K562 (cell line): ENCODE data around the gene GLIS1. TPM values are rescaled to one million over a fixed set of nuclear protein-coding genes. Genes with fewer than 3 reads are reported as not detected.

Experiments
- ATAC-seq: fragments of 200-7000 bp; cut with Tn5 transposase; 3 replicates; pipeline ENCODE4 v1.9.1; 2020; ENCODE audit warnings: moderate library complexity
- BruUV-seq: library from RNA; stranded (reverse); fragments of 400-500 nt; replicated peaks from 2 replicates; lab custom pipeline; 2021; lab: Mats Ljungman, UMichigan
- CTCF ChIA-PET: fragments of 300-600 bp; formaldehyde crosslinking; extraction: SDS; loops from one replicate; lab custom pipeline; 2021; ENCODE audit warnings: low intra/inter-chr PET ratio; lab: Yijun Ruan, JAX
- POLR2A ChIA-PET: fragments of 300-600, 350-650 bp; sonication (Branson Sonifier 250); formaldehyde crosslinking; extraction: SDS; loops from one replicate; lab custom pipeline; 2021; ENCODE audit warnings: antibody characterized with exemption, inconsistent platforms; lab: Yijun Ruan, JAX
- DNase-seq, 4 experiments: peaks; one replicate each; pipeline versions ENCODE4 v3.0.0 to v3.0.0-alpha.2; 2011 to 2018; ENCODE audit warnings: low spot score in 3 of 4, mixed read lengths in 3 of 4; ENCODE audit errors: extremely low read depth in 1 of 4
- FAIRE-seq: peaks from 2 replicates; lab custom pipeline; 2011; peaks lifted over from hg19 to GRCh38; lab: Jason Lieb, UNC
- H2AFZ ChIP-seq: 2 replicates; pipeline ENCODE4 v1.6.0; 2011; ENCODE audit warnings: low read depth, low read length, control low read depth, inconsistent platforms
- H3K27ac ChIP-seq: fragments of 200-600 bp; 3 replicates; pipeline ENCODE4 v1.8.0; 2011; ENCODE audit warnings: low read depth, mild to moderate bottlenecking, control low read depth, inconsistent platforms, low read length, moderate library complexity, mixed read lengths; ENCODE audit errors: extremely low read depth
- H3K27me3 ChIP-seq, 2 experiments: fragments of 300-600 bp in 1 of 2; 2 replicates in 1 of 2; 3 replicates in 1 of 2; pipeline versions ENCODE4 v1.6.0 to v1.8.0; 2011; ENCODE audit warnings: inconsistent platforms in 2 of 2, low read length in 2 of 2, mild to moderate bottlenecking in 1 of 2, mixed read lengths in 1 of 2, moderate library complexity in 1 of 2; ENCODE audit not compliant: control insufficient read depth in 2 of 2, insufficient read depth in 2 of 2
- H3K36me3 ChIP-seq: fragments of 300-600 bp; 3 replicates; pipeline ENCODE4 v1.8.0; 2011; ENCODE audit warnings: mild to moderate bottlenecking, low read length, inconsistent platforms; ENCODE audit not compliant: control insufficient read depth, insufficient read depth
- H3K4me1 ChIP-seq, 2 experiments: fragments of 200-600 bp in 1 of 2; replicated peaks in 1 of 2; 2 replicates in 1 of 2; 3 replicates in 1 of 2; pipeline versions ENCODE4 v1.5.1 to v1.8.0; 2011; ENCODE audit warnings: inconsistent platforms in 2 of 2, low read length in 2 of 2, mild to moderate bottlenecking in 1 of 2, mixed read lengths in 1 of 2, moderate library complexity in 1 of 2; ENCODE audit not compliant: control insufficient read depth in 2 of 2, insufficient read depth in 2 of 2
- H3K4me2 ChIP-seq: 2 replicates; pipeline ENCODE4 v1.6.1; 2011; ENCODE audit warnings: low read length, control low read depth, inconsistent platforms, mixed read lengths; ENCODE audit not compliant: insufficient read depth
- H3K4me3 ChIP-seq: fragments of 200-600 bp; sonication (generic), shearing (Covaris generic); 2 replicates; pipeline ENCODE4 v1.5.1; 2016; ENCODE audit warnings: control low read depth, inconsistent platforms
- H3K79me2 ChIP-seq: fragments of 200-600 bp; 3 replicates; pipeline ENCODE4 v1.8.0; 2011; ENCODE audit warnings: low read length, inconsistent platforms; ENCODE audit not compliant: control insufficient read depth, insufficient read depth
- H3K9ac ChIP-seq, 2 experiments: 2 replicates each; pipeline versions ENCODE4 v1.6.0 to v1.6.1; 2011; ENCODE audit warnings: low read depth in 2 of 2, low read length in 2 of 2, control low read depth in 1 of 2, inconsistent platforms in 1 of 2, mild to moderate bottlenecking in 1 of 2, mixed read lengths in 1 of 2; ENCODE audit not compliant: insufficient read depth in 1 of 2
- H3K9me1 ChIP-seq: one replicate; pipeline ENCODE4 v1.6.0; 2011; ENCODE audit warnings: inconsistent platforms, mild to moderate bottlenecking, low read length, moderate library complexity; ENCODE audit not compliant: control insufficient read depth, insufficient read depth
- H3K9me3 ChIP-seq: replicated peaks from 2 replicates; pipeline ENCODE4 v1.5.1; 2011; ENCODE audit warnings: low read depth, low read length, inconsistent platforms; ENCODE audit not compliant: control insufficient read depth, insufficient read depth
- H4K20me1 ChIP-seq: replicated peaks from 2 replicates; pipeline ENCODE4 v1.6.1; 2011; ENCODE audit warnings: low read length, inconsistent platforms, mixed read lengths; ENCODE audit not compliant: control insufficient read depth, insufficient read depth
- MEF2D ChIP-seq: conservative IDR thresholded peaks from 2 replicates; pipeline ENCODE4 v1.6.1; 2016; ENCODE audit warnings: low read depth, missing genetic modification characterization, missing compliant biosample characterization
- NFYB ChIP-seq: IDR thresholded peaks from 2 replicates; pipeline ENCODE4 v1.6.1; 2011; ENCODE audit warnings: mild to moderate bottlenecking, moderate library complexity; ENCODE audit not compliant: insufficient read length; ENCODE audit errors: extremely low read depth
- PHTF2 ChIP-seq: fragments of 250-450 bp; sonication (Bioruptor Pico); IDR thresholded peaks from 2 replicates; pipeline ENCODE4 v1.5.0; 2021; ENCODE audit warnings: mild to moderate bottlenecking
- RFX5 ChIP-seq: IDR thresholded peaks from 2 replicates; pipeline ENCODE4 v1.6.1; 2011; ENCODE audit warnings: low read depth, mild to moderate bottlenecking, improper control_type of control experiment, low read length
- TGIF2 ChIP-seq: sonication (generic); formaldehyde crosslinking; IDR thresholded peaks from 2 replicates; pipeline ENCODE4 v1.8.1; 2022; ENCODE audit warnings: mild to moderate bottlenecking, missing genetic modification reagents, moderate library complexity
- ZNF561 ChIP-seq: fragments of 450-650 bp; formaldehyde crosslinking; conservative IDR thresholded peaks from 2 replicates; pipeline ENCODE4 v1.4.0; 2020; ENCODE audit warnings: mild to moderate bottlenecking, moderate library complexity
- WGBS: fragments of 100-300 bp; shearing (Covaris generic); methylation state at CpG from one replicate; pipeline ENCODE4 v1.1.6; 2016; ENCODE audit warnings: low coverage, mixed read lengths; ENCODE audit not compliant: insufficient coverage; ENCODE audit errors: missing lambda C conversion rate; 5-methylcytosine and 5-hydroxymethylcytosine counted together
- in situ Hi-C: fragments of 300-500 bp; cut with MboI; formaldehyde crosslinking; loops from 4 replicates; pipeline ENCODE4 v1.15.0; 2018; ENCODE audit warnings: inconsistent platforms, mixed read lengths
- intact Hi-C: fragments of 100-400 bp; cut with micrococcal nuclease; formaldehyde crosslinking; loops from 2 replicates; pipeline ENCODE4 v1.14.2; 2022
- polyA plus RNA-seq, 8 experiments: library from polyadenylated mRNA; depleted of rRNA in 4 of 8; stranded (reverse) in 5 of 8; unstranded in 3 of 8; fragments of >200 nt; fragmentation: Nextera tagmentation in 2 of 8; fragmentation: Illumina TruSeq in 1 of 8; extraction: Ambion mirVana in 2 of 8; extraction: Trizol in 1 of 8; gene quantifications; 2 replicates each; pipeline versions ENCODE4 v1.2.1 to v1.2.3, GENCODE V29; 2011 to 2014; ENCODE audit warnings: inconsistent platforms in 1 of 8, missing spikeins in 1 of 8
- total RNA-seq, 7 experiments: library from RNA; depleted of rRNA in 6 of 7; stranded (reverse); fragments of >200 nt in 6 of 7; fragmentation: Illumina TruSeq in 2 of 7; extraction: Trizol in 2 of 7; gene quantifications; 2 replicates each; pipeline versions ENCODE4 v1.2.1 to v1.2.3, GENCODE V29; 2011 to 2021; ENCODE audit warnings: low replicate concordance in 1 of 7
- TF ChIP-seq, protein P1 (sequence below): sonication (generic); formaldehyde crosslinking; IDR thresholded peaks from 2 replicates; pipeline ENCODE4 v1.8.1; 2023; ENCODE audit warnings: mild to moderate bottlenecking, missing genetic modification reagents, moderate library complexity
- TF ChIP-seq, protein P2 (sequence below): sonication (generic); formaldehyde crosslinking; IDR thresholded peaks from 2 replicates; pipeline ENCODE4 v1.8.0; 2023; ENCODE audit warnings: missing genetic modification reagents, mild to moderate bottlenecking, borderline replicate concordance
- TF ChIP-seq, protein P3 (sequence below), 3 experiments: fragments of 200-800 bp in 1 of 3; fragments of 250-450 bp in 1 of 3; fragments of 450-650 bp in 1 of 3; sonication (Bioruptor Pico) in 1 of 3; sonication (Bioruptor generic) in 1 of 3; formaldehyde crosslinking in 1 of 3; IDR thresholded peaks; 2 replicates each; pipeline versions ENCODE4 v1.6.1 to v1.8.0; 2016 to 2022; ENCODE audit warnings: mild to moderate bottlenecking in 2 of 3, missing genetic modification characterization in 2 of 3, missing compliant biosample characterization in 1 of 3, moderate library complexity in 1 of 3

The GLIS1 gene
- total and polyA plus RNA-seq, 9 of the 15 experiments (the other 6 are each of a cell fraction or from before 2014, with no cell fraction given), result not detected

DNA sequence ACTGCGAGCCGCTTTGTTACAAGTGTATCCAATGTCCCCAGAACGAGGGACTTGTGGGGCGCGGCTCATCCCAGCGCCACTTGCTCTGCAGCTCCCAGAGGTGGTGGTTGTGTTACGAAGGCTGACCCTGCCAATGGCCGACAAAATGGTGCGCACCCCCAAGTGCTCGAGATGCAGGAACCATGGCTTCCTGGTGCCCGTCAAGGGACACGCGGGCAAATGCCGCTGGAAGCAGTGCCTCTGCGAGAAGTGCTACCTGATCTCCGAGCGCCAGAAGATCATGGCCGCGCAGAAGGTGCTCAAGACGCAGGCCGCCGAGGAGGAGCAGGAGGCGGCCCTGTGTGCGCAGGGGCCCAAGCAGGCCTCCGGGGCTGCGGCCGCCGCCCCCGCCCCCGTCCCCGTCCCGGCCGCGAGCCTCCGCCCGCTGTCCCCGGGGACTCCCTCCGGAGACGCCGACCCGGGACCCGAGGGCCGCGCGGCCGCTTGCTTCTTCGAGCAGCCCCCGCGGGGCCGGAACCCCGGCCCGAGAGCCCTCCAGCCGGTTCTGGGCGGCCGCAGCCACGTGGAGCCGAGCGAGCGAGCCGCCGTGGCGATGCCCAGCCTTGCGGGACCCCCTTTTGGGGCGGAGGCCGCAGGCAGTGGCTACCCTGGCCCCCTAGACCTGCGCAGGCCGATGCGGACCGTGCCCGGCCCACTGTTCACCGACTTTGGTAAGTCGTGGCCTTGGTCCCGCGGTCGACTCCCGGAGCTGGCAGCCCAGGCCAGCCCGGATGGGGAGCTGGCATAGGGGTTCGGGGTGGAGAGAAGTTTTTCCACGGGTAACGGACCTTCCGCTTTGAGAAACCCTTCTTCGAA, 279.4 kb downstream of the GLIS1 start, which contains the start of gene DMRTB1:
Gene DMRTB1, plus strand, starts transcription at position 79 of the 855 bp plus-strand sequence. Its CDS starts 55 bp downstream, at position 134.
- DNase-seq, result no peak
- peaks cover 0 to 20% of the 10 kb centered on the region in 2 experiments; a peak in 3 of 5 replicates for H3K4me1 ChIP-seq
- no peaks in the 10 kb centered on the region for H3K79me2 ChIP-seq
- ChIA-PET POLR2A (interaction anchor here (0.8 kb wide), 1 partner anchor 29 kb away, joined by 4 read pairs; no protein-coding TSS in a partner anchor), CTCF (interaction anchor here (0.6 kb wide), 1 partner anchor 21 kb away, joined by 3 read pairs; no protein-coding TSS in a partner anchor)
- H2AFZ ChIP-seq, result peak within 1 kb of the TSS; percentile 92
- 81% methylated on average over 50 of the region's 82 CpGs for WGBS
- in situ Hi-C loops, result no loop called here
- H3K27ac ChIP-seq, result peak within 1 kb of the TSS; percentile 55; the same call in 1 of the 3 replicates
- H3K36me3 ChIP-seq, result no peaks in the 10 kb centered on the region
- no peaks in the 10 kb centered on the region for H3K9me1 ChIP-seq
- H3K27me3 ChIP-seq, result peaks cover 20 to 45% of the 10 kb centered on the region in 2 experiments; a peak in 4 of 5 replicates
- no TSS peak for BruUV-seq
- H3K4me3 ChIP-seq, result no peak within 1 kb of the TSS
- intact Hi-C loops, result no loop called here
- FAIRE-seq, result no peak
- peak within 1 kb of the TSS; percentile 26 for H3K4me2 ChIP-seq
- 0 out of 2 replicates have a peak, but pooled peaks cover 2% of the 10 kb centered on the region for H3K9me3 ChIP-seq
- no peak for ATAC-seq
- H3K9ac ChIP-seq, result no peak within 1 kb of the TSS
- H4K20me1 ChIP-seq, result no peaks in the 10 kb centered on the region
- TF ChIP-seq MEF2D (tag), result no peak
- TF ChIP-seq ZNF561 (CRISPR knock-in tag), result no peak
- TF ChIP-seq, protein P1, sequence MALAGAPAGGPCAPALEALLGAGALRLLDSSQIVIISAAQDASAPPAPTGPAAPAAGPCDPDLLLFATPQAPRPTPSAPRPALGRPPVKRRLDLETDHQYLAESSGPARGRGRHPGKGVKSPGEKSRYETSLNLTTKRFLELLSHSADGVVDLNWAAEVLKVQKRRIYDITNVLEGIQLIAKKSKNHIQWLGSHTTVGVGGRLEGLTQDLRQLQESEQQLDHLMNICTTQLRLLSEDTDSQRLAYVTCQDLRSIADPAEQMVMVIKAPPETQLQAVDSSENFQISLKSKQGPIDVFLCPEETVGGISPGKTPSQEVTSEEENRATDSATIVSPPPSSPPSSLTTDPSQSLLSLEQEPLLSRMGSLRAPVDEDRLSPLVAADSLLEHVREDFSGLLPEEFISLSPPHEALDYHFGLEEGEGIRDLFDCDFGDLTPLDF (CRISPR knock-in tag), result no peak
- no peak for TF ChIP-seq RFX5
- no peak for TF ChIP-seq PHTF2 (CRISPR knock-in tag)
- TF ChIP-seq TGIF2 (CRISPR knock-in tag), result no peak
- TF ChIP-seq, protein P2, sequence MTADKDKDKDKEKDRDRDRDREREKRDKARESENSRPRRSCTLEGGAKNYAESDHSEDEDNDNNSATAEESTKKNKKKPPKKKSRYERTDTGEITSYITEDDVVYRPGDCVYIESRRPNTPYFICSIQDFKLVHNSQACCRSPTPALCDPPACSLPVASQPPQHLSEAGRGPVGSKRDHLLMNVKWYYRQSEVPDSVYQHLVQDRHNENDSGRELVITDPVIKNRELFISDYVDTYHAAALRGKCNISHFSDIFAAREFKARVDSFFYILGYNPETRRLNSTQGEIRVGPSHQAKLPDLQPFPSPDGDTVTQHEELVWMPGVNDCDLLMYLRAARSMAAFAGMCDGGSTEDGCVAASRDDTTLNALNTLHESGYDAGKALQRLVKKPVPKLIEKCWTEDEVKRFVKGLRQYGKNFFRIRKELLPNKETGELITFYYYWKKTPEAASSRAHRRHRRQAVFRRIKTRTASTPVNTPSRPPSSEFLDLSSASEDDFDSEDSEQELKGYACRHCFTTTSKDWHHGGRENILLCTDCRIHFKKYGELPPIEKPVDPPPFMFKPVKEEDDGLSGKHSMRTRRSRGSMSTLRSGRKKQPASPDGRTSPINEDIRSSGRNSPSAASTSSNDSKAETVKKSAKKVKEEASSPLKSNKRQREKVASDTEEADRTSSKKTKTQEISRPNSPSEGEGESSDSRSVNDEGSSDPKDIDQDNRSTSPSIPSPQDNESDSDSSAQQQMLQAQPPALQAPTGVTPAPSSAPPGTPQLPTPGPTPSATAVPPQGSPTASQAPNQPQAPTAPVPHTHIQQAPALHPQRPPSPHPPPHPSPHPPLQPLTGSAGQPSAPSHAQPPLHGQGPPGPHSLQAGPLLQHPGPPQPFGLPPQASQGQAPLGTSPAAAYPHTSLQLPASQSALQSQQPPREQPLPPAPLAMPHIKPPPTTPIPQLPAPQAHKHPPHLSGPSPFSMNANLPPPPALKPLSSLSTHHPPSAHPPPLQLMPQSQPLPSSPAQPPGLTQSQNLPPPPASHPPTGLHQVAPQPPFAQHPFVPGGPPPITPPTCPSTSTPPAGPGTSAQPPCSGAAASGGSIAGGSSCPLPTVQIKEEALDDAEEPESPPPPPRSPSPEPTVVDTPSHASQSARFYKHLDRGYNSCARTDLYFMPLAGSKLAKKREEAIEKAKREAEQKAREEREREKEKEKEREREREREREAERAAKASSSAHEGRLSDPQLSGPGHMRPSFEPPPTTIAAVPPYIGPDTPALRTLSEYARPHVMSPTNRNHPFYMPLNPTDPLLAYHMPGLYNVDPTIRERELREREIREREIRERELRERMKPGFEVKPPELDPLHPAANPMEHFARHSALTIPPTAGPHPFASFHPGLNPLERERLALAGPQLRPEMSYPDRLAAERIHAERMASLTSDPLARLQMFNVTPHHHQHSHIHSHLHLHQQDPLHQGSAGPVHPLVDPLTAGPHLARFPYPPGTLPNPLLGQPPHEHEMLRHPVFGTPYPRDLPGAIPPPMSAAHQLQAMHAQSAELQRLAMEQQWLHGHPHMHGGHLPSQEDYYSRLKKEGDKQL (CRISPR knock-in tag), result no peak
- no peak for TF ChIP-seq NFYB
- TF ChIP-seq, protein P3, sequence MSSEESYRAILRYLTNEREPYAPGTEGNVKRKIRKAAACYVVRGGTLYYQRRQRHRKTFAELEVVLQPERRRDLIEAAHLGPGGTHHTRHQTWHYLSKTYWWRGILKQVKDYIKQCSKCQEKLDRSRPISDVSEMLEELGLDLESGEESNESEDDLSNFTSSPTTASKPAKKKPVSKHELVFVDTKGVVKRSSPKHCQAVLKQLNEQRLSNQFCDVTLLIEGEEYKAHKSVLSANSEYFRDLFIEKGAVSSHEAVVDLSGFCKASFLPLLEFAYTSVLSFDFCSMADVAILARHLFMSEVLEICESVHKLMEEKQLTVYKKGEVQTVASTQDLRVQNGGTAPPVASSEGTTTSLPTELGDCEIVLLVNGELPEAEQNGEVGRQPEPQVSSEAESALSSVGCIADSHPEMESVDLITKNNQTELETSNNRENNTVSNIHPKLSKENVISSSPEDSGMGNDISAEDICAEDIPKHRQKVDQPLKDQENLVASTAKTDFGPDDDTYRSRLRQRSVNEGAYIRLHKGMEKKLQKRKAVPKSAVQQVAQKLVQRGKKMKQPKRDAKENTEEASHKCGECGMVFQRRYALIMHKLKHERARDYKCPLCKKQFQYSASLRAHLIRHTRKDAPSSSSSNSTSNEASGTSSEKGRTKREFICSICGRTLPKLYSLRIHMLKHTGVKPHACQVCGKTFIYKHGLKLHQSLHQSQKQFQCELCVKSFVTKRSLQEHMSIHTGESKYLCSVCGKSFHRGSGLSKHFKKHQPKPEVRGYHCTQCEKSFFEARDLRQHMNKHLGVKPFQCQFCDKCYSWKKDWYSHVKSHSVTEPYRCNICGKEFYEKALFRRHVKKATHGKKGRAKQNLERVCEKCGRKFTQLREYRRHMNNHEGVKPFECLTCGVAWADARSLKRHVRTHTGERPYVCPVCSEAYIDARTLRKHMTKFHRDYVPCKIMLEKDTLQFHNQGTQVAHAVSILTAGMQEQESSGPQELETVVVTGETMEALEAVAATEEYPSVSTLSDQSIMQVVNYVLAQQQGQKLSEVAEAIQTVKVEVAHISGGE (CRISPR knock-in tag; IDR thresholded peaks at IDR 0.05), result no peak
